H9 (cell line): ENCODE data around the gene CRYBB1. TPM values are rescaled to one million over a fixed set of nuclear protein-coding genes. Genes with fewer than 3 reads are reported as not detected.

Source experiments
- DNase-seq: peaks from one replicate; pipeline ENCODE4 v3.0.0-alpha.2; 2017
- H2AFZ ChIP-seq: one replicate; pipeline ENCODE4 v1.6.1; 2013; ENCODE audit warnings: mild to moderate bottlenecking, low read length, control low read depth, moderate library complexity
- H2AK5ac ChIP-seq: 2 replicates; pipeline ENCODE4 v1.6.1; 2013; ENCODE audit warnings: low read length, control low read depth, mixed read lengths; ENCODE audit not compliant: insufficient read length
- H2BK120ac ChIP-seq: one replicate; pipeline ENCODE4 v1.6.1; 2013; ENCODE audit warnings: low read depth, mild to moderate bottlenecking, low read length, control low read depth, inconsistent platforms; ENCODE audit not compliant: poor library complexity, severe bottlenecking
- H2BK12ac ChIP-seq: 2 replicates; pipeline ENCODE4 v1.6.1; 2013; ENCODE audit warnings: low read length, control low read depth, mixed read lengths, low read depth; ENCODE audit not compliant: insufficient read length
- H2BK15ac ChIP-seq: 2 replicates; pipeline ENCODE4 v1.6.1; 2013; ENCODE audit warnings: low read depth, low read length, control low read depth
- H2BK20ac ChIP-seq: one replicate; pipeline ENCODE4 v1.6.1; 2013; ENCODE audit warnings: low read depth, mild to moderate bottlenecking, low read length, control low read depth, inconsistent platforms; ENCODE audit not compliant: poor library complexity, severe bottlenecking
- H2BK5ac ChIP-seq: 2 replicates; pipeline ENCODE4 v1.6.1; 2013; ENCODE audit warnings: low read length, control low read depth, mixed read lengths; ENCODE audit not compliant: insufficient read length
- H3K14ac ChIP-seq: 2 replicates; pipeline ENCODE4 v1.6.1; 2013; ENCODE audit warnings: low read length, control low read depth; ENCODE audit not compliant: insufficient read depth
- H3K18ac ChIP-seq: 2 replicates; pipeline ENCODE4 v1.6.1; 2013; ENCODE audit warnings: low read depth, mild to moderate bottlenecking, mixed read lengths, low read length, control low read depth; ENCODE audit not compliant: insufficient read length
- H3K23ac ChIP-seq: 2 replicates; pipeline ENCODE4 v1.6.1; 2013; ENCODE audit warnings: low read length, control low read depth, mixed read lengths, low read depth; ENCODE audit not compliant: insufficient read length
- H3K23me2 ChIP-seq: 2 replicates; pipeline ENCODE4 v1.6.1; 2013; ENCODE audit warnings: low read depth, mild to moderate bottlenecking, mixed read lengths, low read length, control low read depth; ENCODE audit not compliant: insufficient read length, poor library complexity, severe bottlenecking
- H3K27ac ChIP-seq: 2 replicates; pipeline ENCODE4 v1.5.1; 2013; ENCODE audit warnings: low read length, control low read depth, mixed read lengths, low read depth; ENCODE audit not compliant: insufficient read length
- H3K27me3 ChIP-seq: 2 replicates; pipeline ENCODE4 v1.6.1; 2013; ENCODE audit warnings: low read length, control low read depth, inconsistent platforms; ENCODE audit not compliant: insufficient read depth
- H3K4ac ChIP-seq: 2 replicates; pipeline ENCODE4 v1.6.1; 2013; ENCODE audit warnings: low read depth, mild to moderate bottlenecking, control low read depth, inconsistent platforms, low read length, moderate library complexity
- H3K4me1 ChIP-seq: 2 replicates; pipeline ENCODE4 v1.6.1; 2013; ENCODE audit warnings: low read length, control low read depth, inconsistent platforms; ENCODE audit not compliant: insufficient read depth
- H3K4me2 ChIP-seq: 2 replicates; pipeline ENCODE4 v1.6.1; 2013; ENCODE audit warnings: low read length, control low read depth, mixed read lengths; ENCODE audit not compliant: insufficient read length, insufficient read depth
- H3K56ac ChIP-seq: 2 replicates; pipeline ENCODE4 v1.6.1; 2013; ENCODE audit warnings: low read depth, mild to moderate bottlenecking, mixed read lengths, low read length, control low read depth; ENCODE audit not compliant: insufficient read length
- H3K79me1 ChIP-seq: 2 replicates; pipeline ENCODE4 v1.6.1; 2013; ENCODE audit warnings: low read depth, mild to moderate bottlenecking, moderate library complexity, low read length, control low read depth, inconsistent platforms; ENCODE audit not compliant: insufficient read depth, poor library complexity, severe bottlenecking
- H3K79me2 ChIP-seq: 2 replicates; pipeline ENCODE4 v1.6.1; 2013; ENCODE audit warnings: low read length, control low read depth, inconsistent platforms; ENCODE audit not compliant: insufficient read depth
- H3K9ac ChIP-seq: 2 replicates; pipeline ENCODE4 v1.6.1; 2013; ENCODE audit warnings: low read length, control low read depth, mixed read lengths; ENCODE audit not compliant: insufficient read length; ENCODE audit errors: extremely low read depth
- H3K9me3 ChIP-seq: one replicate; pipeline ENCODE4 v1.6.1; 2013; ENCODE audit warnings: low read depth, low read length, inconsistent platforms; ENCODE audit not compliant: control insufficient read depth
- H3T11ph ChIP-seq: one replicate; pipeline ENCODE4 v1.6.1; 2013; ENCODE audit warnings: mild to moderate bottlenecking, low read length, control low read depth, inconsistent platforms
- H4K20me1 ChIP-seq: one replicate; pipeline ENCODE4 v1.6.1; 2013; ENCODE audit not compliant: control insufficient read depth, insufficient read length, insufficient read depth
- H4K5ac ChIP-seq: 2 replicates; pipeline ENCODE4 v1.6.1; 2013; ENCODE audit warnings: low read depth, mild to moderate bottlenecking, mixed read lengths, low read length, control low read depth; ENCODE audit not compliant: insufficient read length
- H4K8ac ChIP-seq: replicated peaks from 2 replicates; pipeline ENCODE4 v1.6.1; 2013; ENCODE audit warnings: low read length, control low read depth, mixed read lengths, low read depth; ENCODE audit not compliant: insufficient read length
- H4K91ac ChIP-seq: 2 replicates; pipeline ENCODE4 v1.6.1; 2013; ENCODE audit warnings: low read depth, mild to moderate bottlenecking, moderate library complexity, mixed read lengths, low read length, control low read depth; ENCODE audit not compliant: insufficient read length
- H3K27ac Mint-ChIP-seq, 3 experiments: 2 replicates in 2 of 3; 3 replicates in 1 of 3; pipeline ENCODE4 v1.8.0; 2020 to 2021; ENCODE audit warnings: mixed read lengths in 3 of 3, mild to moderate bottlenecking in 1 of 3, moderate library complexity in 1 of 3
- H3K27me3 Mint-ChIP-seq: 2 replicates; pipeline ENCODE4 v1.8.0; 2021; ENCODE audit warnings: low read depth, mild to moderate bottlenecking, moderate library complexity, mixed read lengths
- H3K36me3 Mint-ChIP-seq, 3 experiments: 2 replicates in 2 of 3; 3 replicates in 1 of 3; pipeline ENCODE4 v1.8.0; 2020 to 2021; ENCODE audit warnings: low read depth in 3 of 3, mixed read lengths in 3 of 3; ENCODE audit not compliant: insufficient read depth in 1 of 3
- H3K4me1 Mint-ChIP-seq, 2 experiments: 2 replicates each; pipeline ENCODE4 v1.8.0; 2020; ENCODE audit warnings: mixed read lengths in 2 of 2
- H3K4me3 Mint-ChIP-seq, 2 experiments: 2 replicates in 1 of 2; 3 replicates in 1 of 2; pipeline ENCODE4 v1.8.0; 2020 to 2021; ENCODE audit warnings: mild to moderate bottlenecking in 2 of 2, mixed read lengths in 2 of 2, moderate library complexity in 1 of 2
- H3K9me3 Mint-ChIP-seq, 2 experiments: 2 replicates in 1 of 2; 3 replicates in 1 of 2; pipeline ENCODE4 v1.8.0; 2020; ENCODE audit warnings: mild to moderate bottlenecking in 2 of 2, mixed read lengths in 2 of 2, moderate library complexity in 1 of 2
- WGBS: extraction: QIAGEN DNeasy Blood & Tissue Kit; methylation state at CpG from one replicate; pipeline ENCODE4 v1.1.7; 2013; ENCODE audit warnings: missing lambda C conversion rate, low lambda C conversion rate, mixed read lengths; ENCODE audit not compliant: insufficient read length; ENCODE audit errors: extremely low coverage; 5-methylcytosine and 5-hydroxymethylcytosine counted together
- total RNA-seq: library from RNA; stranded (reverse); gene quantifications from 2 replicates; pipeline ENCODE4 v1.2.1, GENCODE V29; 2021
- TF ChIP-seq, protein P1 (sequence below): fragments of 200-600 bp; sonication (generic); conservative IDR thresholded peaks from 3 replicates; pipeline ENCODE4 v1.8.0; 2021; ENCODE audit warnings: antibody characterized with exemption, mild to moderate bottlenecking

CRYBB1 gene
- total RNA-seq, 1 experiment from 2014 or later: 5.4 TPM

DNA sequence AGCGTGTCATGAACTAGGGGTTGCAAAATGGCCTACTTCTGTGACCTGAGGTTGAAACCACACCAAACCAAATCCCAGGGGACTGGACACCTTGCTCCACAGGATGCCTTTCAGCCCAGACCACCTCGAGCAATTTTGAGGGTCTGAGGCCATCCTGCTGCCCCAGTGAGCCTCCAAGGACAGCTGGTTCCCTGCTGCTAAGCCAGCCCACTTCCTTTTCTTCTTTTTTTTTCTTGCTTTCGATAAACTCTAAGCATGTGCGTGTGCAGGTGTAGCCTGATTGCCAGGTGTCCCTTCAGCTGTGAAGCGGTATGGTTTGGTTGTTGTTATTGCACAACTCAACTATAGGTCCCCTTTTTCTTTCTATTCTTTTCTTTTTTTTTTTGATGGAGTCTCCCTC, 2.7 kb downstream of the CRYBB1 start:
- Histone ChIP-seq H3K14ac (no peak overlapping the region), H3K4me2 (peak overlapping the region; percentile 6), H2BK15ac (no peak overlapping the region), H2BK5ac (no peak overlapping the region), H2AFZ (no peak overlapping the region), H3K9ac (no peak overlapping the region), H3K18ac (no peak overlapping the region), H4K20me1 (no peaks in the 10 kb centered on the region), H3K4ac (no peak overlapping the region), H4K91ac (no peak overlapping the region), H4K5ac (no peak overlapping the region), H3K79me2 (no peaks in the 10 kb centered on the region), H3K79me1 (no peaks in the 10 kb centered on the region), H3K23me2 (no peaks in the 10 kb centered on the region), H4K8ac (no peak overlapping the region), H2BK20ac (no peak overlapping the region), H3K4me1 (peaks cover 33% of the 10 kb centered on the region), H3K9me3 (no peaks in the 10 kb centered on the region), H2BK12ac (no peak overlapping the region), H3K23ac (no peak overlapping the region), H3K56ac (no peak overlapping the region), H3T11ph (no peak overlapping the region), H2AK5ac (no peak overlapping the region), H3K27me3 (peaks cover 6% of the 10 kb centered on the region; the same call in 1 of the 2 replicates), H2BK120ac (no peak overlapping the region), H3K27ac (no peak overlapping the region)
- Mint-ChIP-seq H3K27ac (peak overlapping the region in 1 of 3 experiments; percentile 71; a peak in 2 of 7 replicates), H3K36me3 (no peaks in the 10 kb centered on the region; a peak in 1 of 7 replicates), H3K4me3 (0 out of 5 replicates have a peak overlapping the region, but pooled peaks of 1 of the 2 experiments have one; percentile 1), H3K27me3 (peaks cover 75% of the 10 kb centered on the region), H3K4me1 (peaks cover 59 to 78% of the 10 kb centered on the region in 2 experiments), H3K9me3 (peaks cover 0 to 2% of the 10 kb centered on the region in 2 experiments; a peak in 1 of 5 replicates)
- no CpG with 5 or more reads among the region's 5 CpGs for WGBS
- DNase-seq: no peak
- TF ChIP-seq, protein P1, sequence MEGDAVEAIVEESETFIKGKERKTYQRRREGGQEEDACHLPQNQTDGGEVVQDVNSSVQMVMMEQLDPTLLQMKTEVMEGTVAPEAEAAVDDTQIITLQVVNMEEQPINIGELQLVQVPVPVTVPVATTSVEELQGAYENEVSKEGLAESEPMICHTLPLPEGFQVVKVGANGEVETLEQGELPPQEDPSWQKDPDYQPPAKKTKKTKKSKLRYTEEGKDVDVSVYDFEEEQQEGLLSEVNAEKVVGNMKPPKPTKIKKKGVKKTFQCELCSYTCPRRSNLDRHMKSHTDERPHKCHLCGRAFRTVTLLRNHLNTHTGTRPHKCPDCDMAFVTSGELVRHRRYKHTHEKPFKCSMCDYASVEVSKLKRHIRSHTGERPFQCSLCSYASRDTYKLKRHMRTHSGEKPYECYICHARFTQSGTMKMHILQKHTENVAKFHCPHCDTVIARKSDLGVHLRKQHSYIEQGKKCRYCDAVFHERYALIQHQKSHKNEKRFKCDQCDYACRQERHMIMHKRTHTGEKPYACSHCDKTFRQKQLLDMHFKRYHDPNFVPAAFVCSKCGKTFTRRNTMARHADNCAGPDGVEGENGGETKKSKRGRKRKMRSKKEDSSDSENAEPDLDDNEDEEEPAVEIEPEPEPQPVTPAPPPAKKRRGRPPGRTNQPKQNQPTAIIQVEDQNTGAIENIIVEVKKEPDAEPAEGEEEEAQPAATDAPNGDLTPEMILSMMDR: no peak
